ENCODE results near the gene FICD. TPM values are rescaled to one million over a fixed set of nuclear protein-coding genes. Genes with fewer than 3 reads are reported as not detected.

The FICD gene
- total and polyA plus RNA-seq, 9 of the 15 experiments (the other 6 are each of a cell fraction or from before 2014, with no cell fraction given): 0.88 to 4.5 (median 1.9) TPM

DNA sequence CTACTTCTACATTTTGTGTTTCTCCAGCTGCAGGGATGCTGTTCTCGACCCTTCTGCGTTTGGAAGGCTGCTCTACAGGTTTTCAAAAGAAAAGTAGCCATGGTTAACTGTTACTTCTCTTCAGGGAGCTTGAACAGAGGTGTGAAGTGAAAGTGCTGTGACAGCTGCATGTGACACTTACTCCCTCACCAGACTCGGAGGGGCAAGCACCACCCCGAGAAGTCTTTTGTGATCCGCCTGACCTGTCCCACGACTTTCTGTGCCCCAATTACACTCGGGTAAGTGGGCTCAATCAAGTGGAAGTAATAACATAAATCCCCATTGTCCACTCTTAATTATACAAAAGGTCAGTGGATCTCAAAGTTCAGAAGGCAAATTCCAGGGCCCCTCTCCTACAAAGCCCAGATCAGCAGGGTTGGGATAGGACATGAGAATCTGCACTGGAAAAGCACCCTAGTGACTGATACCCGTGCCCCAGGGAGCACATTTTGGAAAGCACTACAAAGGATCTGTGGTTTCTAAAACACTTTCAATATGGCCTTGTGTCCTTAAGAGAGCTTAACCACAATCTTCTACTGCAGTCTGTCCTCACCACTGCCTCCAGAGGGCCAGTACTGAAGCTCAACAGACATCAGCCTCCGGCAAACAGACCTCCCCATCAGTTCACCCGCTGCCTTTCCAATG lies 11.5 kb downstream of the FICD start:
- Histone ChIP-seq H3K4me1 (replicated peaks in 1 of 2; ENCODE audit: control insufficient read depth in 2 of 2, insufficient read depth in 2 of 2, low read length in 2 of 2) (no peaks in the 10 kb centered on the region), H3K36me3 (ENCODE audit: control insufficient read depth, insufficient read depth, low read length) (peaks cover 99% of the 10 kb centered on the region), H3K9me3 (replicated peaks; ENCODE audit: control insufficient read depth, insufficient read depth, low read depth, low read length) (no peaks in the 10 kb centered on the region), H4K20me1 (replicated peaks; ENCODE audit: control insufficient read depth, insufficient read depth, low read length) (peaks cover 7% of the 10 kb centered on the region; the same call in 1 of the 2 replicates), H3K79me2 (ENCODE audit: control insufficient read depth, insufficient read depth, low read length) (peaks cover 8% of the 10 kb centered on the region), H3K27ac (ENCODE audit: extremely low read depth, low read depth, low read length) (no peak overlapping the region; the same call in 2 of the 3 replicates), H3K4me2 (ENCODE audit: insufficient read depth, low read length) (no peak overlapping the region), H2AFZ (ENCODE audit: low read depth, low read length) (no peak overlapping the region), H3K9ac (ENCODE audit: insufficient read depth in 1 of 2, low read depth in 2 of 2, low read length in 2 of 2) (0 out of 4 replicates have a peak overlapping the region, but pooled peaks of 1 of the 2 experiments have one; percentile 6), H3K4me3 (no peak overlapping the region), H3K27me3 (ENCODE audit: control insufficient read depth in 2 of 2, insufficient read depth in 2 of 2, low read length in 2 of 2) (no peaks in the 10 kb centered on the region), H3K9me1 (ENCODE audit: control insufficient read depth, insufficient read depth, low read length) (no peaks in the 10 kb centered on the region)
- CTCF ChIA-PET (ENCODE audit: low intra/inter-chr PET ratio): no interaction called here
- BruUV-seq (replicated peaks): no TSS peak
- ATAC-seq (peak; percentile 25; the same call in 1 of the 3 replicates), FAIRE-seq (no peak), DNase-seq (ENCODE audit: extremely low read depth in 1 of 4, low spot score in 3 of 4) (no peak)
- TF ChIP-seq, protein P1, sequence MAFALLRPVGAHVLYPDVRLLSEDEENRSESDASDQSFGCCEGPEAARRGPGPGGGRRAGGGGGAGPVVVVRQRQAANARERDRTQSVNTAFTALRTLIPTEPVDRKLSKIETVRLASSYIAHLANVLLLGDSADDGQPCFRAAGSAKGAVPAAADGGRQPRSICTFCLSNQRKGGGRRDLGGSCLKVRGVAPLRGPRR (CRISPR knock-in tag; IDR thresholded peaks at IDR 0.05): no peak
- TF ChIP-seq SAFB (IDR thresholded peaks at IDR 0.05; ENCODE audit: borderline replicate concordance, low read depth, low read length) (no peak), ZZZ3 (IDR thresholded peaks at IDR 0.05) (no peak)
- TF ChIP-seq, protein P2, sequence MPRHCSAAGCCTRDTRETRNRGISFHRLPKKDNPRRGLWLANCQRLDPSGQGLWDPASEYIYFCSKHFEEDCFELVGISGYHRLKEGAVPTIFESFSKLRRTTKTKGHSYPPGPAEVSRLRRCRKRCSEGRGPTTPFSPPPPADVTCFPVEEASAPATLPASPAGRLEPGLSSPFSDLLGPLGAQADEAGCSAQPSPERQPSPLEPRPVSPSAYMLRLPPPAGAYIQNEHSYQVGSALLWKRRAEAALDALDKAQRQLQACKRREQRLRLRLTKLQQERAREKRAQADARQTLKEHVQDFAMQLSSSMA (CRISPR knock-in tag; IDR thresholded peaks at IDR 0.05): no peak
- TF ChIP-seq, protein P3, sequence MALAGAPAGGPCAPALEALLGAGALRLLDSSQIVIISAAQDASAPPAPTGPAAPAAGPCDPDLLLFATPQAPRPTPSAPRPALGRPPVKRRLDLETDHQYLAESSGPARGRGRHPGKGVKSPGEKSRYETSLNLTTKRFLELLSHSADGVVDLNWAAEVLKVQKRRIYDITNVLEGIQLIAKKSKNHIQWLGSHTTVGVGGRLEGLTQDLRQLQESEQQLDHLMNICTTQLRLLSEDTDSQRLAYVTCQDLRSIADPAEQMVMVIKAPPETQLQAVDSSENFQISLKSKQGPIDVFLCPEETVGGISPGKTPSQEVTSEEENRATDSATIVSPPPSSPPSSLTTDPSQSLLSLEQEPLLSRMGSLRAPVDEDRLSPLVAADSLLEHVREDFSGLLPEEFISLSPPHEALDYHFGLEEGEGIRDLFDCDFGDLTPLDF (CRISPR knock-in tag; IDR thresholded peaks at IDR 0.05): no peak
- in situ Hi-C loops (cut with MboI) (no loop called here), intact Hi-C loops (cut with micrococcal nuclease) (no loop called here)
- POLR2A ChIA-PET: interaction anchor here (0.9 to 2.9 kb wide), 2 partner anchors 9 to 101 kb away, joined by 3 to 9 read pairs; no protein-coding TSS in a partner anchor
- 92% methylated on average over 10 of the region's 10 CpGs for WGBS (ENCODE audit: insufficient coverage, low coverage, missing lambda C conversion rate)

Data from K562 (cell line).